GM12892 (cell line): ENCODE results near the gene IGFBP7.

Experiments used
- POLR2AphosphoS5 ChIP-seq: IDR thresholded peaks from 2 replicates; pipeline ENCODE4 v1.6.1; 2011; ENCODE audit warnings: low read depth, low read length, control low read depth
- TAF1 ChIP-seq: IDR thresholded peaks from 2 replicates; pipeline ENCODE4 v1.6.1; 2011; ENCODE audit warnings: low read depth, mild to moderate bottlenecking, control low read depth, low read length, borderline replicate concordance

DNA sequence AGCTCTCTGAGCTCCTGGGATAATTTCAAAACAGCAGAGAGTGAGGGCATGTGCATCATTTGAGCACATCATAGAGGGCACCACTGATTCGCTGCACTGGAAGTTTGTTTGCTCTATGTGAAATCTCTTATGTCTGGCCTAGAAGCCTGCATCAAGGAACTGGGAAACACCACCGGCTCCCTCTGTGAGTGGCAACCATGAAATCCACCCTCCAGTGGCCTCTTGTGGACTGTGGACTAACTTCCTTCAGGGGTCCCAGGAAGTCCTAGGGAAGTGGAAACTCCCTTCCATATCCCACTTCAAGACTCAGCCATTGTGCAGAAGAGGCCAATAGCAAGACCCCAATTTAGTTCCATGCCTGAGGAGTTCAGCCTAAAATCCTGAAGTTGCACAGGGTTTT, 48.0 kb upstream of the IGFBP7 start:
- TF ChIP-seq POLR2AphosphoS5 (no peak), TAF1 (no peak)
